ENCODE data around the gene IRS2. TPM values are rescaled to one million over a fixed set of nuclear protein-coding genes. Genes with fewer than 3 reads are reported as not detected.

The IRS2 gene
- total RNA-seq, 1 donor = 19.0 TPM

DNA sequence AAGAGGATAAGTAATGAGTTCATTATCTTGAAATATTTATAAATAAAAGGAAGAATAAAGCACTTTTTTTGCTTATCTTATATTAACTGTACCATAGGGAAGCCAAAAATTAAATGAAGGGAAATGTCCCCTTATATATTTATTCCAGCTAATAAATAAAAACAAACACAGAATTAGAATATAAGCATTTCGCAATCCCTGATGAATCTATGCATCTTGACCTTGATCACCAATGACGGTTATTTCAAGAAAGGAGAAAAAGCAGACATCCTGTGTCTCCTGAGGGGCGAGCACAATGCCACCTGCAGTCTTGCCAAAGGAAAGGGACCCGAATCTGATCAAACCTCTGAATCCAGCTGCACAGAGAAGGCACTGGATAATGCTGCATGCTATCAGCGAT is 29.3 kb upstream of the IRS2 start:
- DNase-seq (ENCODE audit: low read depth) = no peak
- H3K4me3 ChIP-seq (ENCODE audit: low read depth, low read length) = no peak overlapping the region
- TF ChIP-seq, protein P1, sequence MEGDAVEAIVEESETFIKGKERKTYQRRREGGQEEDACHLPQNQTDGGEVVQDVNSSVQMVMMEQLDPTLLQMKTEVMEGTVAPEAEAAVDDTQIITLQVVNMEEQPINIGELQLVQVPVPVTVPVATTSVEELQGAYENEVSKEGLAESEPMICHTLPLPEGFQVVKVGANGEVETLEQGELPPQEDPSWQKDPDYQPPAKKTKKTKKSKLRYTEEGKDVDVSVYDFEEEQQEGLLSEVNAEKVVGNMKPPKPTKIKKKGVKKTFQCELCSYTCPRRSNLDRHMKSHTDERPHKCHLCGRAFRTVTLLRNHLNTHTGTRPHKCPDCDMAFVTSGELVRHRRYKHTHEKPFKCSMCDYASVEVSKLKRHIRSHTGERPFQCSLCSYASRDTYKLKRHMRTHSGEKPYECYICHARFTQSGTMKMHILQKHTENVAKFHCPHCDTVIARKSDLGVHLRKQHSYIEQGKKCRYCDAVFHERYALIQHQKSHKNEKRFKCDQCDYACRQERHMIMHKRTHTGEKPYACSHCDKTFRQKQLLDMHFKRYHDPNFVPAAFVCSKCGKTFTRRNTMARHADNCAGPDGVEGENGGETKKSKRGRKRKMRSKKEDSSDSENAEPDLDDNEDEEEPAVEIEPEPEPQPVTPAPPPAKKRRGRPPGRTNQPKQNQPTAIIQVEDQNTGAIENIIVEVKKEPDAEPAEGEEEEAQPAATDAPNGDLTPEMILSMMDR (IDR thresholded peaks at IDR 0.05; ENCODE audit: insufficient read depth, low read depth, low read length) = no peak

DNA sequence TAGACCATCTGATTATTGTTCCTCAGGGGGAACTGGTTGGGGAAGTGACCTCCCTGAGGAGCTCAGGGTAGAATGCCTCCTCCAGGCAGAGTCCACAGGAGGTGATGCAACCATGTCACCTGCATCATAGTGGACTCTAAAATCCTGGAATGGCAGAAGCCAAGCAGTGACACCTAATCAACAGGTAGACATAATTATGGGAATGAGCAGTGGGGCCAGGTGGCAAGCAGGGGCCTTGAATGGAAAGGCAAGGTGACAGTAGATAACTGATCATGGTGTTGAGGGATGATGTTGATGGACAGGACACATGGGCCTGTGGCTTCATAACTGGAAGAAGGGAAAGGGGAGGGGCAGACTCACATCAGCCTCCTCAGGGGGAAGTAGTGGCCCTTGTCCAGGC is 27.3 kb upstream of the IRS2 start:
- no peak overlapping the region for H3K4me3 ChIP-seq (ENCODE audit: low read depth, low read length)
- TF ChIP-seq, protein P1 (IDR thresholded peaks at IDR 0.05; ENCODE audit: insufficient read depth, low read depth, low read length) = no peak
- no peak for DNase-seq (ENCODE audit: low read depth)

DNA sequence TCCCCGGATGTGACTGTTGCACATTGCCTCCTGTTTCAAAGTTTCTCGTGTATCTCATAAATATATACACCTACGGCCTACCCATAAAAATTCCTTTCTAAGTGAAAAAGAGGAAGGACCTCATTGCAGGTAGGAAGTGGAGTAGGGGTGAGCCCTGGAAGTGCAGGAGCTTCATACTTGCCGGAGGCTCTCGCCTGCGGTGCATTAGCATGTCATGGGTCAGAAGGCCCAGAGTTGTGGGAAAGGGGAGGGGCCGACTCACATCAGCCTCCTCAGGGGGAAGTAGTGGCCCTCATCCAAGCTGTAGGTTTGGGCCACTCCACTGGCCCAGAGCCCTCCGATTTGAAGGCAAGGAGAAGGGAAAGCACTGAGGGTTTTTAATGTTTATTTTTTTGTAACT is 26.0 kb upstream of the IRS2 start:
- TF ChIP-seq, protein P1 (IDR thresholded peaks at IDR 0.05; ENCODE audit: insufficient read depth, low read depth, low read length) = no peak
- no peak for DNase-seq (ENCODE audit: low read depth)
- H3K4me3 ChIP-seq (ENCODE audit: low read depth, low read length) = no peak overlapping the region

DNA sequence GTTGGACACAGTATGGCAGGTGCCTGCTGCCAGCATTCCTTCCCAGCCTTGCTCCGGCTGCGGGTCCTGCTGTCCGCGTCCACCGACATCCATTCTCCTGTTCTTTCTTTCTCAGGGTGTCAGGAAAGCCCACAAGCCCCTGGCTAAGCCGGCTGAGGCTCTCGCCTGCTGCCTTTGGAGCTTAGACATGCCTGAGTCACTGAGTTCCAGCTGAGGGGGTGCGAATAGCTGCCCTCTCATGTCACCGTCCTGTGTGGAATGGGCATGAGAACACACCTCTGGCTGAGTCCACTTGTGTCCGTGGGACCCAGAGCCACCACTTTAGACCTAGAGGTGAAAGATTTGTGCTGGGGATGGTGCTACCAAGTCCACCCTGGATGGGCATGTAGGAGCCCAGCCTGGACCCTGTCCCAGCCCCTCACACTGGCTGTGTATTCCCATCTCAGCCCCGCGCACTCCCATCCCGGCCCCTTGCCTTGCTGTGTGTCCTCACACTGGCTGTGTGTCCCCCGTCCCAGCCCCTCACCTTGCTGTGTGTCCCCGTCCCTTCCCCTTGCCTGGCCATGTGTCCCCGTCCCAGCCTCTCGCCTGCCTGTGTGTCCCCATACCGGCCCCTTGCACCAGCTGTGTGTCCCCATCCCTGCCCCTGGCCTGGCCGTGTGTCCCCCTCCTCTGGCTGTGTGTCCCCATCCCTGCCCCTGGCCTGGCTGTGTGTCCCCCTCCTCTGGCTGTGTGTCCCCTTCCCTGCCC is 24.6 kb upstream of the IRS2 start:
- TF ChIP-seq, protein P1 (IDR thresholded peaks at IDR 0.05; ENCODE audit: insufficient read depth, low read depth, low read length) = no peak
- H3K4me3 ChIP-seq (ENCODE audit: low read depth, low read length) = no peak overlapping the region
- DNase-seq (ENCODE audit: low read depth) = no peak

DNA sequence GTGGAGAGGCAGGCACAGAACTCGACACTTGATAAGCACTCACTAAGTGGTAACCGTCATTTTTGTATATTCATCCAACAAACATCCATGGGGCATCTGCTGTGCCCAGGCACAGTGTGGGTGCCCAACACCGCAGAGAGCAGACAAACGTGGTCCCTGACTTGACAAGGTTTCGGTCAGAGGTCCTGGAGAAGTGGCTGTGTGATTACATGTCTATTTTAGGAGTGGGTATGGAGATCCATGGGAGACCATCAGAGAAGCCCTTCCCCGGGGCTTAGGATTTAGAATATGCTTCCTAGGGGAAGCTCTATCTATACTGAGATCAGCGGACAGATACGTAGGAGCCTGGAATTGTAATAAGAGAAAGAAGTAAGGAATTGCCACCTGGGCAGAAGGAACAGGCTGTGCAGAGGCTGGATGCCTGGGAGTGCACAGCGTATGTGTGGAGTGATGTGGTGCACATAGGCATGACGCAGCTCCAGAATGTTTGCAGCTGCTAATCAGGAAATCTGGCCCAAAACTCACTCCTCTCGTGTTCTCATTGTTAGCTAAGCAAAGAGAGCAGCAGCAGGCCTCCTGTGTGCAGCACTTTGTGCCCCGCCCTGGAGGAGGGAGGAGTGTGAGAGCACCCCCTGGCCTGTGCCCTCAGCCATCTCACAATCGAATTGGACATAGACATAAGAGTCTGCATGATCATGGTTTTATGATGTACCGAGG is 23.0 kb upstream of the IRS2 start:
- no peak for DNase-seq (ENCODE audit: low read depth)
- TF ChIP-seq, protein P1 (IDR thresholded peaks at IDR 0.05; ENCODE audit: insufficient read depth, low read depth, low read length) = no peak

DNA sequence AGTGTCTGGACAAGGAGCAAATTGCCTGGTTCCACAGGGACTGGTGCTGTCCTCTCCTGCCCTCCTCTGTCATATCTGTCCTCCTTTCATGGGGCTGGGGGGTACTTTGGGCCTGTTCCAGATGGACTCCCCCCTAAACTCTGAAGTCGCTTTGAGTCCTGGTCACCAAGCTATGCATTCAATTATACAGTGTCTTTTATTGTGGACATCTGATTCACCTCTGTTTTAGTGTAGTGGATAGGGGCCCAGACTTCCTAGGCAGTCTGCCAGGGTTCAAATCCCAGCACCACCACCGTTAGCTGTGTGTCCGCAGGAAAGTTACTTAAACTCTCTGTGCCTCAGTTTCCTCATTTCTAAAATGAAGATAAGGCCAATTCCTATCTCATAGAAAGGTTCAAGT is 21.0 kb upstream of the IRS2 start:
- DNase-seq (ENCODE audit: low read depth) = no peak
- TF ChIP-seq, protein P1 (IDR thresholded peaks at IDR 0.05; ENCODE audit: insufficient read depth, low read depth, low read length) = no peak
- no peak overlapping the region for H3K4me3 ChIP-seq (ENCODE audit: low read depth, low read length)

More for the DNA sequence above, 23.0 kb upstream of the IRS2 start:
- H3K4me3 ChIP-seq (ENCODE audit: low read depth, low read length) = no peak overlapping the region
